Measurements from ENCODE around the gene GSTM1.

GSTM1 gene

DNA sequence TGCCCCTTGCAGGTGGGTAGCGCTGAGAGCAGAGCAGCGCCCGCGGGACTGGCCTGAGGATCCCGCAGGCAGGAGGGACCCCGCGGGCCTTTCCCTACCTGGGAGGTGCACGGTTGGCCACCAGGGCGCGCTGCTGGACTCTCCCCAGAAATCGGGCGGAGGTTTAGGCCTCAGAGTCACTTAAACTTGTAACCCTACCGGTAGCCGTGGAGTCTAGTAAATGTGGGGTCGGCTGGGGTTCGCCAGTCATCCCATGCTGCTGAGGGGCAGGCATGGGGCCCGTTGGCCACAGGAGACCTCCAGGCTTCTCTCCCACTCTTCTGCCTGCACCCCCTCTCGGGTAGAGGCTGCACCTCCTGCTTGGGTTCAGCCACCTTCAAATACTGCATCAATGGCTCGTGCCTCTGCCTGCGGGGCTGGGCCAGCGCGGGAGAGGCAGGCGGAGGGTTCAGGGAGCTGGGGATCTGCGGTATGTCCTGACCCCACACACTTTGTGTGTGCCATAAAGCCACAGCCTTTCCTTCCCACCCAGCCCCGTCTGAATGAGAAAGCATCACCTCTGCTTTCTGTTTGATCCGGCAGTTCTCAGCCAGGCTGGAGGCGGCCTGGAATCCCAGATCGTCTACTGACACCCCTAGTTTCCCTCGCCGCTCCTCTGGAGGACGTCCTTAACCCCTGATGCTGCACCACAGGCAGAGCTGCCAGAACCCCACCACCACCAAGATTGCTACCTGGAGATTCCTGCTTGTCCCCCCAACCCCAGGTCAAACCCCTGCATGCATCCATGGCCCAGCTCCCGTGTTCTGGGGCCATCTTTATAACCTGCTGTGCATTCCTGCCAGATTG is 44.0 kb upstream of the GSTM1 start:
- no peak for TF ChIP-seq Cebpa-rat (IDR thresholded peaks at IDR 0.05)

DNA sequence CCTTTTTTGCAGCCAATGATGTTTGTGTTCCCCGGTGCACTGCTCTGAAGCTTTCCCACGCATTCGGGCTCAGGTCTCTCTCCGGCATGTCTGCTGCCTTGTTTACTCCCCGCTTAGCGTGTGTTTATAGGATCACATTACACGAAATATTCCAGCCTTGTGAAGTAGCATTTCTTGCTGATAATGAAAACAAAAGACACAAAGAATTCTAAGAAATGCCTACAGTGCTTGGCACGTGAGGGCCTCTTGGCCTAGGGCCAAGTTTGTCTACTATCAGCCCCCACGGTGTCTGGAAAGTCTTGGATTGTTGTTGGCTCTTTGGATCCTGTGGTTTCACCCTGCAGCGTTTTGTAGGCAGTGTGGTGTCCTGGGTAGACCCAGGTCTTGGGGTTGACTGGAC is 42.9 kb upstream of the GSTM1 start:
- no peaks in the 10 kb centered on the region for H3K36me3 ChIP-seq
- no peak overlapping the region for H3K9ac ChIP-seq
- no peaks in the 10 kb centered on the region for H4K20me1 ChIP-seq
- no peaks in the 10 kb centered on the region for H3K27me3 ChIP-seq
- TF ChIP-seq Cebpa-rat (IDR thresholded peaks at IDR 0.05): no peak
- H3K27ac ChIP-seq: no peak overlapping the region
- H3K4me3 ChIP-seq: no peak overlapping the region
- peaks cover 12 to 29% (median 17%) of the 10 kb centered on the region in 10 experiments; a peak in 19 of 20 replicates for H3K4me1 ChIP-seq
- no peak overlapping the region for H3K4me2 ChIP-seq
- peaks cover 0 to 7% (median 3%) of the 10 kb centered on the region in 11 experiments; a peak in 8 of 22 replicates for H3K9me3 ChIP-seq (replicated peaks in 1 of 11)

More for the DNA sequence above, 44.0 kb upstream of the GSTM1 start:
- Histone ChIP-seq H3K4me3 (no peak overlapping the region), H3K4me1 (peaks cover 12 to 27% (median 16%) of the 10 kb centered on the region in 10 experiments; a peak in 19 of 20 replicates), H3K27me3 (no peaks in the 10 kb centered on the region), H3K9ac (peak overlapping the region; percentile 19 to 57 (median 44); a peak in 17 of 22 replicates), H3K36me3 (no peaks in the 10 kb centered on the region), H3K4me2 (peak overlapping the region; percentile 42 to 80 (median 71)), H3K27ac (peak overlapping the region in 5 of 11 experiments; percentile 18 to 46 (median 36); a peak in 6 of 22 replicates), H4K20me1 (no peaks in the 10 kb centered on the region), H3K9me3 (replicated peaks in 1 of 11) (peaks cover 0 to 7% (median 3%) of the 10 kb centered on the region in 11 experiments; a peak in 8 of 22 replicates)

DNA sequence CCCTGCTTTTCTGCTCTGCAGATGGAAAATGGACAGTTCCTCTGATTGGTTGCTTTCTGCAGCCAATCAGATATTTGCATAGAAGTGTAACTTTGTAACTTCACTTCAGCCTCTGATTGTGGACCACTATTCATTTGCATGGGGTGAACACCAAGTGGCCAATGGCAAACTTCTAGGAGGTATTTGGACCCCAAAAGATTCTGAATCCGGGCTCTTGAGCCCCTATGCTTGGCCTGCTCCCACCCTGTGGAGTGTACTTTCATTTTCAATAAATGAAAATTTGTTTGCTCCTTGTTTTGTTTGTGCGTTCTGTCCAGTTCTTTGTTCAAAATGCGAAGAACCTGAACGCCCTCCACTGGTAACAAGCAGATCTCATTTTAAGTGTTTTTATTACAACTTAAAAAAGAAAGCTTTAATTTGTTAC is 38.1 kb upstream of the GSTM1 start:
- Histone ChIP-seq H3K4me3 (no peak overlapping the region), H3K4me1 (peaks cover 0 to 8% (median 4%) of the 10 kb centered on the region in 10 experiments; a peak in 17 of 20 replicates), H3K4me2 (peak overlapping the region in 3 of 11 experiments; percentile 17 to 34 (median 18); a peak in 2 of 22 replicates), H3K27me3 (no peaks in the 10 kb centered on the region), H3K27ac (no peak overlapping the region), H3K36me3 (no peaks in the 10 kb centered on the region), H3K9ac (no peak overlapping the region), H3K9me3 (replicated peaks in 1 of 11) (peaks cover 0 to 7% (median 3%) of the 10 kb centered on the region in 11 experiments; a peak in 8 of 22 replicates), H4K20me1 (no peaks in the 10 kb centered on the region)
- TF ChIP-seq Cebpa-rat (IDR thresholded peaks at IDR 0.05): no peak

DNA sequence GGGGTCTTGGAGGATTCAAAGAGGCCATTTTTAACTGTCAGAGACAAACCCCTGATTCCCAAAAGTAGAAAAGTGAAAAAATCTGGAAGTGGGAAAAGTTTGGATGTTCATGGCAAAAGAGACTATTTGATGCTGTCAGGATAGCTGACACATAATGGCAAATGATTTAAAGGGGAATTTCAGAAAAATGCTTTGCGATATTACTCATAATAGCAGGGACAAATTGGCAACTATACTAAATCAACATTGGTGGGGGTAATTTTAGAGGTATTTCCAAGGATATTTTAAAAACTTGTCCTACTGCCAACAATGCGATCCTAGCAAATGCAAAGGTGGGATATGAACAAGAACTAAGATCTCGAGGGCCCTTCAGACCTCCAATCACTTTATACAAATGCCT is 37.0 kb upstream of the GSTM1 start:
- Histone ChIP-seq H4K20me1 (no peaks in the 10 kb centered on the region), H3K27ac (no peak overlapping the region), H3K4me2 (no peak overlapping the region), H3K9ac (no peak overlapping the region), H3K36me3 (no peaks in the 10 kb centered on the region), H3K4me3 (no peak overlapping the region), H3K9me3 (replicated peaks in 1 of 11) (peaks cover 0 to 7% (median 3%) of the 10 kb centered on the region in 11 experiments; a peak in 8 of 22 replicates), H3K27me3 (no peaks in the 10 kb centered on the region), H3K4me1 (peaks cover 11 to 19% (median 15%) of the 10 kb centered on the region in 10 experiments)
- TF ChIP-seq Cebpa-rat (IDR thresholded peaks at IDR 0.05): no peak

DNA sequence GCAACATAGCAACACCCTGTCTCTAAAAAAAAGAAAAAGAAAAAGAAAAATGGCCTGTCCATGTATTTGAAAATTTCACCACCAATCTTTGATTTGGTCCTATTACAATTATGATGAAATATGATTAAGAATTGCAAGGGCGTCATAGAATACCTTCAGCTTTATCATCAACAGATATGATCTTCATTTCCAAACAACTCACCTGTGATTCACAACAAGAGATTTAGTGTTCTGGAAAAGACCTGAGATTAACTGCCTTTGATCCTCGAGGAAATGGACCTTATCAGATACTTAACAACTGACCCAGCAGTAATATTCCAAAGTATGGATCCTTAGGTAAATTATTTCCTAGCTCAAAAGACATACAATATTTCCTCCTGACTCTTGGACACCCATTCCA is 35.2 kb upstream of the GSTM1 start:
- Histone ChIP-seq H3K36me3 (no peaks in the 10 kb centered on the region), H3K4me1 (peaks cover 21 to 34% (median 25%) of the 10 kb centered on the region in 10 experiments), H3K4me2 (no peak overlapping the region), H4K20me1 (no peaks in the 10 kb centered on the region; a peak in 1 of 22 replicates), H3K27me3 (no peaks in the 10 kb centered on the region), H3K9ac (no peak overlapping the region), H3K4me3 (no peak overlapping the region), H3K27ac (no peak overlapping the region), H3K9me3 (replicated peaks in 1 of 11) (no peaks in the 10 kb centered on the region)
- TF ChIP-seq Cebpa-rat (IDR thresholded peaks at IDR 0.05): no peak

DNA sequence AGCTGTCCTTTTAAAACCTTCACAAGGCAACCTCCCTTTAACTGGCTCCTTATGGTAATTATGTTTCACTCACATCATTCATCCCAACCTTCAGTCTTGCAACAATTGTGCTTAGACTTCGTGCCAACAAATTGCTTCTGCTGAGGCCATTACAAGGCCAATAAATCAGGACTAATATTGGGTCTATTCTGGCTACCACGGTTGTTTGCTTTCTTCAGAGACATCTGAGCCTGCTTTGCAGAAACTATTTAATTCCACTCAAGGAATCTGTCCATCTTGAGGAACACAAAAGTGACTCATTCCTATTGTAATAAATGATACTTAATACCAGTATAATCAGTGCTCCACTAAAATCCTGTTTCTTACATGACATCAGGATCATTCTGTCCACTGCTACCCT is 34.3 kb upstream of the GSTM1 start:
- TF ChIP-seq Cebpa-rat (IDR thresholded peaks at IDR 0.05): no peak
- no peak overlapping the region for H3K4me2 ChIP-seq
- H3K27me3 ChIP-seq: no peaks in the 10 kb centered on the region
- H3K27ac ChIP-seq: no peak overlapping the region
- H4K20me1 ChIP-seq: no peaks in the 10 kb centered on the region; a peak in 1 of 22 replicates
- no peak overlapping the region for H3K9ac ChIP-seq
- H3K4me3 ChIP-seq: no peak overlapping the region
- H3K9me3 ChIP-seq (replicated peaks in 1 of 11): no peaks in the 10 kb centered on the region
- peaks cover 26 to 41% (median 34%) of the 10 kb centered on the region in 10 experiments for H3K4me1 ChIP-seq
- peaks cover 0 to 2% (median 0%) of the 10 kb centered on the region in 11 experiments; a peak in 1 of 22 replicates for H3K36me3 ChIP-seq

DNA sequence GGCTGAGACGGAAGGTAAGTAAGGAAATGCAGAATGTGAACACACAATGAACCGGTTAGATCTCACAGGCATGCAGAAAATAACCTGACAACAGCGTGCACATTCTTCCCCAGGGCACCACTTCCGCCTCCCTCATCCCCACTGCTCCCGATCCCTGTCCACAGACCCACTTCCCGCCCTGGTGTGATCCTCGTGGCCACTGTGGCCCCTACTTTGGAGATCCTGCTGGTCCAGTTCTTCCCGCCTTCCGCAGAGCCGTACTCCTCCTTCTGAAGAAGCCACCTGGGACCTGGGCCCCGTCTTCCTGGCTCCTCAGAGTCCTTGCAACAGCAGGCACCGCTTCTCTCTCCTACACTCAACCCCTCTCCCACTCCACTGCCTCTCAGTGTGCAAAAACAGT is 33.1 kb upstream of the GSTM1 start:
- H3K9me3 ChIP-seq (replicated peaks in 1 of 11): no peaks in the 10 kb centered on the region
- no peak overlapping the region for H3K27ac ChIP-seq
- peak overlapping the region; percentile 80 to 98 (median 94); a peak in 19 of 22 replicates for H3K4me2 ChIP-seq
- H3K9ac ChIP-seq: peak overlapping the region in 1 of 11 experiments; percentile 82; a peak in 1 of 22 replicates
- no peak overlapping the region for H3K4me3 ChIP-seq
- peaks cover 39 to 51% (median 46%) of the 10 kb centered on the region in 10 experiments for H3K4me1 ChIP-seq
- H4K20me1 ChIP-seq: no peaks in the 10 kb centered on the region; a peak in 1 of 22 replicates
- no peak for TF ChIP-seq Cebpa-rat (IDR thresholded peaks at IDR 0.05)
- peaks cover 0 to 4% (median 0%) of the 10 kb centered on the region in 11 experiments; a peak in 1 of 22 replicates for H3K36me3 ChIP-seq
- H3K27me3 ChIP-seq: no peaks in the 10 kb centered on the region

DNA sequence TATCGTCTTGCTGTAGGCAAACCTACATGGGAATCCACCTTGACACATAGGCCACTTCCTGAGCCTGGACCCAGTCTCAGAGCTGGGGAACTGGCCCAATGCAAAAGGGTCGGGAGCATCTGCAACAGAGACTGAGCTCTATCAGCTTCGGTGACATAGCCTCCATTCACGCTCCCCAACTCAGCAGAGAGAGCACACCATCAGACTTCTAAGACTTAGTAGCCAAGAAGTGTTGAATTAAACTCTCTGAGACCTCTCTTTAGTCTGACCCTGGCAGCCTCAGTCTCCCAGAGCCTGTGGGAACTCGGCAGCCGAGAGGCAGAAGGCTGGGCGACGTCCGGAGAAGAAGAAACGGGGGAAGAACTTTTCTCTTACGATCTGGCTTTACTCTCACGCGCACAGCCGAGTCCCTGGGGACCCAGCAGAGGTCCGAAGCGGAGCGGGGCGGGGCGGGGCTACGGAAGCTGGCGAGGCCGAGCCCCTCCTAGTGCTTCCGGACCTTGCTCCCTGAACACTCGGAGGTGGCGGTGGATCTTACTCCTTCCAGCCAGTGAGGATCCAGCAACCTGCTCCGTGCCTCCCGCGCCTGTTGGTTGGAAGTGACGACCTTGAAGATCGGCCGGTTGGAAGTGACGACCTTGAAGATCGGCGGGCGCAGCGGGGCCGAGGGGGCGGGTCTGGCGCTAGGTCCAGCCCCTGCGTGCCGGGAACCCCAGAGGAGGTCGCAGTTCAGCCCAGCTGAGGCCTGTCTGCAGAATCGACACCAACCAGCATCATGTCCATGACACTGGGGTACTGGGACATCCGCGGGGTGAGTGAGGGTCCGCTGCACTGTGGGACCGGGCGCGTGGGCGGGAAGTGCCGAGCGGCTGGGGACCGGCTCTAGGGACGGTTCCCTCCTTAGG is 31.8 kb upstream of the GSTM1 start, which contains the start of gene GSTM4:
Gene GSTM4, plus strand, starts transcription at position 485 of the 905 bp plus-strand sequence. Its CDS starts 291 bp downstream, at position 776.
- H4K20me1 ChIP-seq: peaks cover 0 to 5% (median 0%) of the 10 kb centered on the region in 11 experiments; a peak in 1 of 22 replicates
- no peak for TF ChIP-seq Cebpa-rat (IDR thresholded peaks at IDR 0.05)
- peak within 1 kb of the TSS; percentile 65 to 86 (median 71) for H3K4me3 ChIP-seq
- no peaks in the 10 kb centered on the region for H3K9me3 ChIP-seq (replicated peaks in 1 of 11)
- H3K27me3 ChIP-seq: no peaks in the 10 kb centered on the region
- peaks cover 0 to 4% (median 0%) of the 10 kb centered on the region in 11 experiments; a peak in 1 of 22 replicates for H3K36me3 ChIP-seq
- H3K9ac ChIP-seq: peak within 1 kb of the TSS; percentile 68 to 84 (median 79)
- peak within 1 kb of the TSS; percentile 45 to 80 (median 71); a peak in 21 of 22 replicates for H3K27ac ChIP-seq
- peak within 1 kb of the TSS; percentile 80 to 98 (median 94) for H3K4me2 ChIP-seq
- peaks cover 50 to 64% (median 59%) of the 10 kb centered on the region in 10 experiments for H3K4me1 ChIP-seq
